Endothelial cell of umbilical vein (primary cell): ENCODE data around the gene IL34. TPM values are rescaled to one million over a fixed set of nuclear protein-coding genes. Genes with fewer than 3 reads are reported as not detected.

Experiments
- BruUV-seq: library from RNA; stranded (reverse); fragments of 400-500 nt; replicated peaks from 2 replicates; lab custom pipeline; 2021; lab: Mats Ljungman, UMichigan
- CTCF ChIA-PET: fragments of 300-600, 350-600 bp; sonication (Branson Sonifier 250); formaldehyde crosslinking; loops from one replicate; lab custom pipeline; 2021; ENCODE audit warnings: antibody characterized with exemption, inconsistent platforms; lab: Charles Lee
- POLR2A ChIA-PET: fragments of 300-600, 350-600 bp; sonication (Branson Sonifier 250); formaldehyde crosslinking; loops from one replicate; lab custom pipeline; 2021; ENCODE audit warnings: antibody characterized with exemption, inconsistent platforms; lab: Charles Lee
- DNase-seq: peaks from one replicate; pipeline ENCODE4 v3.0.0-alpha.2; 2011; ENCODE audit warnings: low read depth, low spot score
- FAIRE-seq: peaks from 2 replicates; lab custom pipeline; 2011; peaks lifted over from hg19 to GRCh38; lab: Jason Lieb, UNC
- H2AFZ ChIP-seq: 2 replicates; pipeline ENCODE4 v1.6.0; 2012; ENCODE audit warnings: low read depth, low read length, control low read depth, inconsistent platforms
- H3K27ac ChIP-seq: 2 replicates; pipeline ENCODE4 v1.5.1; 2011; ENCODE audit warnings: low read depth, mild to moderate bottlenecking, control low read depth, low read length, moderate library complexity; ENCODE audit not compliant: insufficient read depth
- H3K27me3 ChIP-seq, 2 experiments: 2 replicates each; pipeline versions ENCODE4 v1.6.0 to v1.6.1; 2011; ENCODE audit warnings: low read length in 2 of 2, mixed read lengths in 1 of 2; ENCODE audit not compliant: control insufficient read depth in 2 of 2, insufficient read depth in 2 of 2
- H3K36me3 ChIP-seq, 2 experiments: 2 replicates in 1 of 2; 3 replicates in 1 of 2; pipeline ENCODE4 v1.5.1; 2011; ENCODE audit warnings: low read length in 2 of 2, mild to moderate bottlenecking in 1 of 2, moderate library complexity in 1 of 2; ENCODE audit not compliant: control insufficient read depth in 2 of 2, insufficient read depth in 2 of 2; ENCODE audit errors: extremely low read depth in 1 of 2
- H3K4me1 ChIP-seq: 3 replicates; pipeline ENCODE4 v1.5.1; 2011; ENCODE audit warnings: mild to moderate bottlenecking, low read length; ENCODE audit not compliant: control insufficient read depth, insufficient read depth; ENCODE audit errors: extremely low read depth
- H3K4me2 ChIP-seq: 2 replicates; pipeline ENCODE4 v1.6.1; 2011; ENCODE audit warnings: low read length, control low read depth, mixed read lengths; ENCODE audit not compliant: insufficient read depth
- H3K4me3 ChIP-seq, 3 experiments: fragments of 200-600 bp in 1 of 3; sonication (generic), shearing (Covaris generic) in 1 of 3; replicated peaks in 1 of 3; 2 replicates each; pipeline ENCODE4 v1.5.1; 2011 to 2016; ENCODE audit warnings: control low read depth in 3 of 3, low read length in 3 of 3, mild to moderate bottlenecking in 2 of 3, inconsistent platforms in 1 of 3, low read depth in 1 of 3, moderate library complexity in 1 of 3; ENCODE audit not compliant: insufficient read depth in 1 of 3
- H3K79me2 ChIP-seq: 2 replicates; pipeline ENCODE4 v1.6.0; 2012; ENCODE audit warnings: low read length, inconsistent platforms; ENCODE audit not compliant: control insufficient read depth, insufficient read depth
- H3K9ac ChIP-seq: replicated peaks from 2 replicates; pipeline ENCODE3; 2011; ENCODE audit warnings: low read length, control low read depth; ENCODE audit not compliant: insufficient read depth; ENCODE audit errors: extremely low read depth
- H3K9me1 ChIP-seq: replicated peaks from 3 replicates; pipeline ENCODE4 v1.6.0; 2011; ENCODE audit warnings: mild to moderate bottlenecking, low read length; ENCODE audit not compliant: control insufficient read depth, insufficient read depth; ENCODE audit errors: extremely low read depth
- H3K9me3 ChIP-seq: replicated peaks from 2 replicates; pipeline ENCODE4 v1.5.1; 2012; ENCODE audit warnings: low read length, inconsistent platforms; ENCODE audit not compliant: control insufficient read depth, insufficient read depth
- H4K20me1 ChIP-seq: replicated peaks from 2 replicates; pipeline ENCODE3; 2011; ENCODE audit warnings: mild to moderate bottlenecking, low read length; ENCODE audit not compliant: control insufficient read depth, insufficient read depth; ENCODE audit errors: extremely low read depth
- EZH2 ChIP-seq: IDR thresholded peaks from 2 replicates; pipeline ENCODE4 v1.6.1; 2012; ENCODE audit warnings: borderline replicate concordance, low read depth, mild to moderate bottlenecking, moderate library complexity, low read length, inconsistent platforms; ENCODE audit not compliant: severe bottlenecking
- FOS ChIP-seq: IDR thresholded peaks from 2 replicates; pipeline ENCODE4 v1.6.1; 2011; ENCODE audit warnings: mild to moderate bottlenecking, low read length, moderate library complexity, borderline replicate concordance; ENCODE audit not compliant: insufficient read depth
- GATA2 ChIP-seq: IDR thresholded peaks from 2 replicates; pipeline ENCODE4 v1.7.0; 2011; ENCODE audit warnings: low read depth, mild to moderate bottlenecking, moderate library complexity, mixed read lengths, low read length; ENCODE audit not compliant: insufficient read length, insufficient read depth
- JUN ChIP-seq: IDR thresholded peaks from 2 replicates; pipeline ENCODE4 v1.6.1; 2011; ENCODE audit warnings: borderline replicate concordance, low read depth; ENCODE audit not compliant: insufficient read length, insufficient read depth
- MAX ChIP-seq: IDR thresholded peaks from 2 replicates; pipeline ENCODE4 v1.6.1; 2011; ENCODE audit not compliant: insufficient read depth, insufficient read length
- MYC ChIP-seq: IDR thresholded peaks from one replicate; pipeline ENCODE4 v1.6.1; 2011; ENCODE audit warnings: mild to moderate bottlenecking, low read depth, low read length
- POLR2A ChIP-seq: IDR thresholded peaks from 2 replicates; pipeline ENCODE4 v1.6.1; 2012; ENCODE audit warnings: low read depth, mild to moderate bottlenecking, control low read depth, low read length
- POLR2AphosphoS5 ChIP-seq: IDR thresholded peaks from 2 replicates; pipeline ENCODE4 v1.6.1; 2012; ENCODE audit warnings: low read depth, mild to moderate bottlenecking, control low read depth, low read length, moderate library complexity; ENCODE audit not compliant: insufficient read depth
- dilution Hi-C: fragments of 300-500 bp; cut with MboI; formaldehyde crosslinking; loops from one replicate; pipeline ENCODE4 v1.15.0; 2019; ENCODE audit warnings: low sequenced_read_pairs; ENCODE audit not compliant: extremely low pct_ligation_motif_present
- intact Hi-C: fragments of 100-400 bp; cut with micrococcal nuclease; formaldehyde crosslinking; loops from one replicate; pipeline ENCODE4 v1.10.0; 2022
- polyA plus RNA-seq, 4 experiments: library from polyadenylated mRNA; depleted of rRNA in 3 of 4; stranded (reverse) in 3 of 4; unstranded in 1 of 4; fragments of >200 nt; gene quantifications; 2 replicates each; pipeline versions ENCODE4 v1.2.1 to v1.2.3, GENCODE V29; 2011 to 2012; ENCODE audit warnings: missing spikeins in 1 of 4
- total RNA-seq: library from RNA; stranded (reverse); gene quantifications from 2 replicates; pipeline ENCODE4 v1.2.3, GENCODE V29; 2021
- TF ChIP-seq, protein P1 (sequence below), 2 donors: IDR thresholded peaks; 1 replicate in 1 of 2; 2 replicates in 1 of 2; pipeline ENCODE4 v1.5.1; 2011; ENCODE audit warnings: low read length in 2 of 2, mild to moderate bottlenecking in 2 of 2, moderate library complexity in 2 of 2, control low read depth in 1 of 2, inconsistent platforms in 1 of 2, low read depth in 1 of 2; ENCODE audit not compliant: insufficient read depth in 1 of 2; ENCODE audit errors: extremely low read depth in 1 of 2

Gene IL34
- total and polyA plus RNA-seq, 2 donors (not counting 3 experiments of a cell fraction or from before 2014, with no cell fraction given), result 0.88 to 0.97 TPM

- intact Hi-C loops, result no loop called here
- peak; percentile 13 for DNase-seq
- dilution Hi-C loops, result no loop called here
- no peaks in the 10 kb centered on the region for H3K36me3 ChIP-seq
- TF ChIP-seq, protein P1, sequence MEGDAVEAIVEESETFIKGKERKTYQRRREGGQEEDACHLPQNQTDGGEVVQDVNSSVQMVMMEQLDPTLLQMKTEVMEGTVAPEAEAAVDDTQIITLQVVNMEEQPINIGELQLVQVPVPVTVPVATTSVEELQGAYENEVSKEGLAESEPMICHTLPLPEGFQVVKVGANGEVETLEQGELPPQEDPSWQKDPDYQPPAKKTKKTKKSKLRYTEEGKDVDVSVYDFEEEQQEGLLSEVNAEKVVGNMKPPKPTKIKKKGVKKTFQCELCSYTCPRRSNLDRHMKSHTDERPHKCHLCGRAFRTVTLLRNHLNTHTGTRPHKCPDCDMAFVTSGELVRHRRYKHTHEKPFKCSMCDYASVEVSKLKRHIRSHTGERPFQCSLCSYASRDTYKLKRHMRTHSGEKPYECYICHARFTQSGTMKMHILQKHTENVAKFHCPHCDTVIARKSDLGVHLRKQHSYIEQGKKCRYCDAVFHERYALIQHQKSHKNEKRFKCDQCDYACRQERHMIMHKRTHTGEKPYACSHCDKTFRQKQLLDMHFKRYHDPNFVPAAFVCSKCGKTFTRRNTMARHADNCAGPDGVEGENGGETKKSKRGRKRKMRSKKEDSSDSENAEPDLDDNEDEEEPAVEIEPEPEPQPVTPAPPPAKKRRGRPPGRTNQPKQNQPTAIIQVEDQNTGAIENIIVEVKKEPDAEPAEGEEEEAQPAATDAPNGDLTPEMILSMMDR (IDR thresholded peaks at IDR 0.05; ENCODE audit: extremely low read depth in 1 of 2, insufficient read depth in 1 of 2, low read depth in 1 of 2, low read length in 2 of 2), result no peak
- TF ChIP-seq POLR2AphosphoS5, result peak; percentile 34
- H3K4me1 ChIP-seq, result peaks cover 38% of the 10 kb centered on the region
- H3K27ac ChIP-seq, result no peak overlapping the region
- no peaks in the 10 kb centered on the region for H3K9me3 ChIP-seq
- H2AFZ ChIP-seq, result no peak overlapping the region
- H3K4me3 ChIP-seq, result no peak overlapping the region
- POLR2A ChIA-PET, result no interaction called here
- no peaks in the 10 kb centered on the region for H3K79me2 ChIP-seq
- H3K27me3 ChIP-seq, result no peaks in the 10 kb centered on the region
- no peaks in the 10 kb centered on the region for H3K9me1 ChIP-seq
- H3K9ac ChIP-seq, result no peak overlapping the region
- FAIRE-seq, result peak; percentile 82
- no peaks in the 10 kb centered on the region for H4K20me1 ChIP-seq
- no TSS peak for BruUV-seq
- no peak overlapping the region for H3K4me2 ChIP-seq
- CTCF ChIA-PET, result interaction anchor here (1.1 to 1.8 kb wide), 4 partner anchors 11 to 30 kb away, joined by 4 to 8 read pairs (median 4); no protein-coding TSS in a partner anchor
These were observed 62.2 kb downstream of the IL34 start for GRCh38 chr16:70708366-70709246.

DNA sequence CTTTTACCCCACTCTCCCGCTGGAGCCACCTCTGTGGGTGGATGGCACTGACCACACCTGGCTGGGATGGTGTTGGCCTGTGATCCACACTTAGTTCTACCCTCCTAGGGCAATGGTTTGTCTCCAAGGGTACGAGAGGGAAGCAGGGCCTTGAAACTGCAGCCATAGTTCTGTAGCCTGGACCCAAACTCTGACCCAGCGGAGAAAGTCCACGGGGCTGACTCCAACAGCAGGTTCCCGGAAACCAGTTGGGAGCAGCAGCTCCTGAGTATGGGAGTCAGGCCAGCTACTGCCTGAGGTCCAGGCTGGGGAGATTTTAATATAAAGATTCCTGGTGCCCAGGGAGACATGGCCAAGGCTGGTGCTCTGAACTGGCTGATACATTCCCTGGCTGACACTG is 63.1 kb downstream of the IL34 start:
- CTCF ChIA-PET, result interaction anchor here (1.1 to 1.8 kb wide), 3 partner anchors 10 to 29 kb away, joined by 4 to 5 read pairs (median 4); no protein-coding TSS in a partner anchor
- BruUV-seq, result no TSS peak

More for the DNA sequence above, 63.1 kb downstream of the IL34 start:
- Histone ChIP-seq H2AFZ (no peak overlapping the region), H3K4me1 (peaks cover 38% of the 10 kb centered on the region), H3K9me1 (no peaks in the 10 kb centered on the region), H3K9ac (no peak overlapping the region), H3K4me3 (no peak overlapping the region), H3K4me2 (no peak overlapping the region), H3K9me3 (no peaks in the 10 kb centered on the region), H3K27ac (no peak overlapping the region), H3K27me3 (no peaks in the 10 kb centered on the region), H4K20me1 (no peaks in the 10 kb centered on the region), H3K36me3 (no peaks in the 10 kb centered on the region), H3K79me2 (no peaks in the 10 kb centered on the region)
- dilution Hi-C loops (no loop called here), intact Hi-C loops (no loop called here)
- POLR2A ChIA-PET, result no interaction called here
- DNase-seq, result no peak
- TF ChIP-seq POLR2AphosphoS5, result no peak
- no peak for TF ChIP-seq JUN
- TF ChIP-seq MYC, result no peak
- TF ChIP-seq, protein P1 (IDR thresholded peaks at IDR 0.05; ENCODE audit: extremely low read depth in 1 of 2, insufficient read depth in 1 of 2, low read depth in 1 of 2, low read length in 2 of 2), result no peak
- no peak for TF ChIP-seq EZH2
- TF ChIP-seq GATA2, result no peak
- TF ChIP-seq FOS, result no peak
- TF ChIP-seq POLR2A, result no peak
- TF ChIP-seq MAX, result no peak
- no peak for FAIRE-seq
